ENCODE measurements around the gene MATCAP1. TPM values are rescaled to one million over a fixed set of nuclear protein-coding genes. Genes with fewer than 3 reads are reported as not detected.

The MATCAP1 gene
- total and polyA plus RNA-seq, 10 of the 15 experiments (the other 5 are each of a cell fraction or from before 2014, with no cell fraction given) = 2.8 to 25.8 (median 8.6) TPM

DNA sequence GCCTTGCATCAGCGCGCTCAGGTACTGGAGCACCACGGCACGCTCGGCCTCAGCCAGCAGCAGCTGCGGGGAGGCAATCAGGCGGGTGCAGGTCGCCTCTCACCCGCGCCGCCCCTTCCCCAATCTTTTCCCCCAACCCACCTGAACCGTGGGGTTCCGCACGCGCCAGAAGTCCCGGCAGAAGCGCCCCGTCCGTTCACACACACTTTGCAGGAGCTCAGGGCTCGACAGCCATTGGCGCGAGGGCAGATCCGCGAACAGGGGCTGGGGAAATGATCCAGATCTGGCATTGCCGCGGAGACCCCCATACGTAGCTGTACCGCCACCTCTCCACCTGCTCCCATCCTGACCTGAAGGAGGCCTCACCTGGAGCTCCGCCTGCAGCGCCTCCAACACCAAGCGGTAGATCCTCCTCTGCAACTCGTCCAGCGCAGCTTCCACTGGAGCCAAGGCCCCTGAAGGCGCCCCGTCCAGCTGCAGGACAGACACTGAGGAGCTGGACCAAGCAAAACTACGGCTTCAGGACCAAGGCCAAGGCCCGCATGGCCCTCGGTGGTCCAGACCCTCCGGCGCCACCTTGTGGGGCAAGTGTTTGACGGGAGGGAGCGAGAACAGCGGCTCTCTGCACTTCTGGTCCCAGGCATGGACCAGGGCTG is 1.4 kb upstream of the MATCAP1 start (continued):
- TF ChIP-seq EP300 (IDR thresholded peaks at IDR 0.05; ENCODE audit: borderline replicate concordance in 1 of 2, control insufficient read depth in 1 of 2, low read depth in 2 of 2, low read length in 2 of 2) (no peak), CHD4 (IDR thresholded peaks at IDR 0.05) (no peak), BHLHE40 (IDR thresholded peaks at IDR 0.05; ENCODE audit: borderline replicate concordance in 1 of 2, low read depth in 2 of 2, low read length in 1 of 2) (peak; percentile 41 to 46; a peak in 3 of 4 replicates), TAF1 (IDR thresholded peaks at IDR 0.05; ENCODE audit: borderline replicate concordance, low read depth, low read length) (no peak), SMAD5 (IDR thresholded peaks at IDR 0.05; ENCODE audit: low read depth) (no peak), RB1 (IDR thresholded peaks at IDR 0.05; ENCODE audit: borderline replicate concordance) (peak; percentile 68; the same call in 1 of the 2 replicates), ESRRA (IDR thresholded peaks at IDR 0.05; ENCODE audit: low read length) (no peak), CBX3 (IDR thresholded peaks at IDR 0.05; ENCODE audit: borderline replicate concordance, low read depth) (no peak), YBX1 (IDR thresholded peaks at IDR 0.05) (no peak), NFYA (IDR thresholded peaks at IDR 0.05; ENCODE audit: borderline replicate concordance, low read depth, low read length) (no peak), SIN3A (IDR thresholded peaks at IDR 0.05; ENCODE audit: low read depth, low read length) (peak; percentile 96), KDM1A (IDR thresholded peaks at IDR 0.05; ENCODE audit: borderline replicate concordance) (no peak), NR2F1 (conservative IDR thresholded peaks at IDR 0.05) (no peak), NBN (IDR thresholded peaks at IDR 0.05) (0 out of 2 replicates have a peak, but pooled peaks have one; percentile 39)
- TF ChIP-seq, protein P1, sequence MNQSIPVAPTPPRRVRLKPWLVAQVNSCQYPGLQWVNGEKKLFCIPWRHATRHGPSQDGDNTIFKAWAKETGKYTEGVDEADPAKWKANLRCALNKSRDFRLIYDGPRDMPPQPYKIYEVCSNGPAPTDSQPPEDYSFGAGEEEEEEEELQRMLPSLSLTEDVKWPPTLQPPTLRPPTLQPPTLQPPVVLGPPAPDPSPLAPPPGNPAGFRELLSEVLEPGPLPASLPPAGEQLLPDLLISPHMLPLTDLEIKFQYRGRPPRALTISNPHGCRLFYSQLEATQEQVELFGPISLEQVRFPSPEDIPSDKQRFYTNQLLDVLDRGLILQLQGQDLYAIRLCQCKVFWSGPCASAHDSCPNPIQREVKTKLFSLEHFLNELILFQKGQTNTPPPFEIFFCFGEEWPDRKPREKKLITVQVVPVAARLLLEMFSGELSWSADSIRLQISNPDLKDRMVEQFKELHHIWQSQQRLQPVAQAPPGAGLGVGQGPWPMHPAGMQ (IDR thresholded peaks at IDR 0.05; ENCODE audit: borderline replicate concordance) = no peak
- TF ChIP-seq, protein P2, sequence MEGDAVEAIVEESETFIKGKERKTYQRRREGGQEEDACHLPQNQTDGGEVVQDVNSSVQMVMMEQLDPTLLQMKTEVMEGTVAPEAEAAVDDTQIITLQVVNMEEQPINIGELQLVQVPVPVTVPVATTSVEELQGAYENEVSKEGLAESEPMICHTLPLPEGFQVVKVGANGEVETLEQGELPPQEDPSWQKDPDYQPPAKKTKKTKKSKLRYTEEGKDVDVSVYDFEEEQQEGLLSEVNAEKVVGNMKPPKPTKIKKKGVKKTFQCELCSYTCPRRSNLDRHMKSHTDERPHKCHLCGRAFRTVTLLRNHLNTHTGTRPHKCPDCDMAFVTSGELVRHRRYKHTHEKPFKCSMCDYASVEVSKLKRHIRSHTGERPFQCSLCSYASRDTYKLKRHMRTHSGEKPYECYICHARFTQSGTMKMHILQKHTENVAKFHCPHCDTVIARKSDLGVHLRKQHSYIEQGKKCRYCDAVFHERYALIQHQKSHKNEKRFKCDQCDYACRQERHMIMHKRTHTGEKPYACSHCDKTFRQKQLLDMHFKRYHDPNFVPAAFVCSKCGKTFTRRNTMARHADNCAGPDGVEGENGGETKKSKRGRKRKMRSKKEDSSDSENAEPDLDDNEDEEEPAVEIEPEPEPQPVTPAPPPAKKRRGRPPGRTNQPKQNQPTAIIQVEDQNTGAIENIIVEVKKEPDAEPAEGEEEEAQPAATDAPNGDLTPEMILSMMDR (IDR thresholded peaks at IDR 0.05 in 2 of 3, conservative IDR thresholded peaks at IDR 0.05 in 1 of 3; ENCODE audit: control insufficient read depth in 2 of 3, extremely low read depth in 1 of 3, insufficient read depth in 1 of 3, low read depth in 3 of 3, low read length in 3 of 3) = peak; percentile 73 to 90 (median 88)
- TF ChIP-seq, protein P3, sequence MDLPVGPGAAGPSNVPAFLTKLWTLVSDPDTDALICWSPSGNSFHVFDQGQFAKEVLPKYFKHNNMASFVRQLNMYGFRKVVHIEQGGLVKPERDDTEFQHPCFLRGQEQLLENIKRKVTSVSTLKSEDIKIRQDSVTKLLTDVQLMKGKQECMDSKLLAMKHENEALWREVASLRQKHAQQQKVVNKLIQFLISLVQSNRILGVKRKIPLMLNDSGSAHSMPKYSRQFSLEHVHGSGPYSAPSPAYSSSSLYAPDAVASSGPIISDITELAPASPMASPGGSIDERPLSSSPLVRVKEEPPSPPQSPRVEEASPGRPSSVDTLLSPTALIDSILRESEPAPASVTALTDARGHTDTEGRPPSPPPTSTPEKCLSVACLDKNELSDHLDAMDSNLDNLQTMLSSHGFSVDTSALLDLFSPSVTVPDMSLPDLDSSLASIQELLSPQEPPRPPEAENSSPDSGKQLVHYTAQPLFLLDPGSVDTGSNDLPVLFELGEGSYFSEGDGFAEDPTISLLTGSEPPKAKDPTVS (IDR thresholded peaks at IDR 0.05; ENCODE audit: low read depth, low read length) = no peak
- TF ChIP-seq, protein P4, sequence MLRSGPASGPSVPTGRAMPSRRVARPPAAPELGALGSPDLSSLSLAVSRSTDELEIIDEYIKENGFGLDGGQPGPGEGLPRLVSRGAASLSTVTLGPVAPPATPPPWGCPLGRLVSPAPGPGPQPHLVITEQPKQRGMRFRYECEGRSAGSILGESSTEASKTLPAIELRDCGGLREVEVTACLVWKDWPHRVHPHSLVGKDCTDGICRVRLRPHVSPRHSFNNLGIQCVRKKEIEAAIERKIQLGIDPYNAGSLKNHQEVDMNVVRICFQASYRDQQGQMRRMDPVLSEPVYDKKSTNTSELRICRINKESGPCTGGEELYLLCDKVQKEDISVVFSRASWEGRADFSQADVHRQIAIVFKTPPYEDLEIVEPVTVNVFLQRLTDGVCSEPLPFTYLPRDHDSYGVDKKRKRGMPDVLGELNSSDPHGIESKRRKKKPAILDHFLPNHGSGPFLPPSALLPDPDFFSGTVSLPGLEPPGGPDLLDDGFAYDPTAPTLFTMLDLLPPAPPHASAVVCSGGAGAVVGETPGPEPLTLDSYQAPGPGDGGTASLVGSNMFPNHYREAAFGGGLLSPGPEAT (IDR thresholded peaks at IDR 0.05; ENCODE audit: low read depth) = no peak
- TF ChIP-seq, protein P5, sequence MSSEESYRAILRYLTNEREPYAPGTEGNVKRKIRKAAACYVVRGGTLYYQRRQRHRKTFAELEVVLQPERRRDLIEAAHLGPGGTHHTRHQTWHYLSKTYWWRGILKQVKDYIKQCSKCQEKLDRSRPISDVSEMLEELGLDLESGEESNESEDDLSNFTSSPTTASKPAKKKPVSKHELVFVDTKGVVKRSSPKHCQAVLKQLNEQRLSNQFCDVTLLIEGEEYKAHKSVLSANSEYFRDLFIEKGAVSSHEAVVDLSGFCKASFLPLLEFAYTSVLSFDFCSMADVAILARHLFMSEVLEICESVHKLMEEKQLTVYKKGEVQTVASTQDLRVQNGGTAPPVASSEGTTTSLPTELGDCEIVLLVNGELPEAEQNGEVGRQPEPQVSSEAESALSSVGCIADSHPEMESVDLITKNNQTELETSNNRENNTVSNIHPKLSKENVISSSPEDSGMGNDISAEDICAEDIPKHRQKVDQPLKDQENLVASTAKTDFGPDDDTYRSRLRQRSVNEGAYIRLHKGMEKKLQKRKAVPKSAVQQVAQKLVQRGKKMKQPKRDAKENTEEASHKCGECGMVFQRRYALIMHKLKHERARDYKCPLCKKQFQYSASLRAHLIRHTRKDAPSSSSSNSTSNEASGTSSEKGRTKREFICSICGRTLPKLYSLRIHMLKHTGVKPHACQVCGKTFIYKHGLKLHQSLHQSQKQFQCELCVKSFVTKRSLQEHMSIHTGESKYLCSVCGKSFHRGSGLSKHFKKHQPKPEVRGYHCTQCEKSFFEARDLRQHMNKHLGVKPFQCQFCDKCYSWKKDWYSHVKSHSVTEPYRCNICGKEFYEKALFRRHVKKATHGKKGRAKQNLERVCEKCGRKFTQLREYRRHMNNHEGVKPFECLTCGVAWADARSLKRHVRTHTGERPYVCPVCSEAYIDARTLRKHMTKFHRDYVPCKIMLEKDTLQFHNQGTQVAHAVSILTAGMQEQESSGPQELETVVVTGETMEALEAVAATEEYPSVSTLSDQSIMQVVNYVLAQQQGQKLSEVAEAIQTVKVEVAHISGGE (CRISPR knock-in tag; IDR thresholded peaks at IDR 0.05) = no peak
